Pancreas (tissue), 10 donors: ENCODE data around the gene CCDC88C. TPM values are rescaled to one million over a fixed set of nuclear protein-coding genes. Genes with fewer than 3 reads are reported as not detected.
"Not testable (repeated sequence)": the region's sequence is repeated elsewhere in the genome, so short reads cannot be mapped to it uniquely, and the experiment has no call there.

Experiments
- ATAC-seq, 4 donors: fragments of 200-7000 bp; cut with Tn5 transposase; one replicate each; pipeline versions ENCODE4 v1.8.0 to v1.9.1; 2020; ENCODE audit warnings: mild to moderate bottlenecking in 4 of 4, moderate library complexity in 4 of 4
- DNase-seq, 6 donors: peaks; one replicate each; pipeline ENCODE4 v3.0.0-alpha.2; 2020
- FAIRE-seq: peaks from 2 replicates; lab custom pipeline; 2012; peaks lifted over from hg19 to GRCh38; lab: Jason Lieb, UNC
- H3K27ac ChIP-seq, 4 donors: fragments of 200-600 bp; sonication (generic); 1 replicate in 3 of 4; 2 replicates in 1 of 4; pipeline versions ENCODE4 v1.5.0 to v1.8.0; 2020
- H3K27me3 ChIP-seq, 4 donors: fragments of 200-600 bp; one replicate each; pipeline ENCODE4 v1.8.0; 2021
- H3K36me3 ChIP-seq, 3 donors: fragments of 200-600 bp; sonication (generic) in 1 of 3; one replicate each; pipeline versions ENCODE4 v1.5.0 to v1.8.0; 2020 to 2021
- H3K4me1 ChIP-seq, 3 donors: fragments of 200-600 bp; one replicate each; pipeline ENCODE4 v1.8.0; 2021
- H3K4me3 ChIP-seq, 4 donors: fragments of 200-600 bp; sonication (generic) in 2 of 4; one replicate each; pipeline versions ENCODE4 v1.5.0 to v1.8.0; 2020 to 2021
- H3K9me3 ChIP-seq, 4 donors: fragments of 200-600 bp; one replicate each; pipeline ENCODE4 v1.8.0; 2021
- CTCF ChIP-seq, 4 donors: fragments of 200-600 bp; sonication (generic) in 3 of 4; IDR thresholded peaks; one replicate each; pipeline versions ENCODE4 v1.5.0 to v1.8.0; 2021; ENCODE audit warnings: antibody characterized with exemption in 4 of 4
- WGBS, 2 donors: extraction: QIAGEN DNeasy Blood & Tissue Kit; methylation state at CpG; one replicate each; pipeline ENCODE4 v1.1.7; 2013; 5-methylcytosine and 5-hydroxymethylcytosine counted together
- intact Hi-C, 3 donors: fragments of 100-400 bp; cut with DNase I; formaldehyde crosslinking; loops; one replicate each; pipeline versions ENCODE4 v1.11.1 to v1.14.2; 2022
- polyA plus RNA-seq, 2 donors: library from polyadenylated mRNA; stranded (reverse); fragments of 200-250 nt; gene quantifications; one replicate each; pipeline ENCODE4 v1.2.3, GENCODE V29; 2013
- total RNA-seq, 6 donors: library from RNA; stranded (reverse); fragmentation: NEBNext Ultra II Directional in 4 of 6; extraction: Animal tissue kit (Norgen Biotek cat#: 25700) in 4 of 6; gene quantifications; one replicate each; pipeline versions ENCODE4 v1.2.1 to v1.2.4, GENCODE V29; 2021 to 2023
- donor health status: healthy with polysubstance abuse.
- donor health status: DM: no; HTN: no; CAD: no; lungs with moderate emphysema.
- donor health status: DM: no; HTN: no; CAD: no.
- donor health status: control.
- donor health status: control.
- donor health status: Bipolar disorder and iron deficiency.
- donor health status: DM: yes; HTN: yes; CAD: no.
- donor health status: DM: no; HTN: no; CAD: no.
- donor health status: DM: no; HTN: no; CAD: no.
- donor health status: DM: yes; HTN: yes; CAD: no.

CCDC88C gene
- total and polyA plus RNA-seq, 8 donors = 10.3 to 20.2 (median 14.6) TPM

- WGBS, 2 donors = 60 to 66% methylated on average over 24 of the region's 24 CpGs
- peaks cover 0 to 16% (median 0%) of the 10 kb centered on the region in 3 donors for H3K36me3 ChIP-seq
- H3K27ac ChIP-seq = no peak overlapping the region
- no peak overlapping the region for H3K4me3 ChIP-seq
- H3K27me3 ChIP-seq = no peaks in the 10 kb centered on the region
- intact Hi-C loops = no loop called here
- DNase-seq (peak in 1 of 6 donors; percentile 39), FAIRE-seq (no peak), ATAC-seq (no peak)
- TF ChIP-seq CTCF (IDR thresholded peaks at IDR 0.05) = no peak
- no peaks in the 10 kb centered on the region for H3K9me3 ChIP-seq
- H3K4me1 ChIP-seq = no peaks in the 10 kb centered on the region
Observed at GRCh38 chr14:91269076-91269991, 148.3 kb downstream of the CCDC88C start.

DNA sequence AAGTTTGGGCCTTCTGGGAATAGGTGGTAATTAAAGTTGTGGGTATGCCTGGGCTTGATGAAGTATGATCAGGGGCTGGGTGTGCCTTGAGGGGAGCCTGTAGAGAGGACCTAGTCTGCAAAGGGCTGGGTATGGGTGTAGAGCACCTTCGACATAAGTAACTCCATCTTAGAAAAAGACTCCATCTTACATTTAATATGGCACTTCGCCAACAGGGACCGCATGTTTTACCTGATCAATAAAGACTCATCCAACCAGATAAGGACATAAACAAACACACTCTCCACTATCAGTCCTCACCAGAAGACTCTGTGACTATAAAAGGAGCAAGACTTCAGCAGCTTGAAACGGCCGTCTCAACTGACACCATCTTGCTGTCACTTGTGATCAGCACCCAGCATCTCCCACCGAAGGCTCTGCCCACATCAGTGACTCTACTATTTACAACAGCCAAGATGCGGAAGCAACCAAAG is 149.6 kb downstream of the CCDC88C start:
- 83 to 88% methylated on average over 7 of the region's 7 CpGs for WGBS, 2 donors
- DNase-seq (peak in 1 of 6 donors; percentile 6), ATAC-seq (no peak), FAIRE-seq (no peak)
- H3K36me3 ChIP-seq = peaks cover 0 to 12% (median 0%) of the 10 kb centered on the region in 3 donors
- no peaks in the 10 kb centered on the region for H3K9me3 ChIP-seq
- no peaks in the 10 kb centered on the region for H3K27me3 ChIP-seq
- no peak overlapping the region for H3K4me3 ChIP-seq
- TF ChIP-seq CTCF (IDR thresholded peaks at IDR 0.05) = no peak
- intact Hi-C loops = no loop called here
- H3K27ac ChIP-seq = no peak overlapping the region
- H3K4me1 ChIP-seq = no peaks in the 10 kb centered on the region

- H3K27me3 ChIP-seq, H3K27ac ChIP-seq, H3K4me1 ChIP-seq, H3K9me3 ChIP-seq, ATAC-seq, H3K4me3 ChIP-seq, H3K36me3 ChIP-seq, intact Hi-C loops, FAIRE-seq: not testable (repeated sequence)
- peak in 1 of 6 donors; percentile 14 for DNase-seq
- 91 to 94% methylated on average over 15 of the region's 15 CpGs for WGBS, 2 donors
Observed at GRCh38 chr14:91266276-91266675, 151.3 kb downstream of the CCDC88C start.

GRCh38 chr14:91265404-91265803 is 152.2 kb downstream of the CCDC88C start:
- no peaks in the 10 kb centered on the region for H3K4me1 ChIP-seq
- H3K27me3 ChIP-seq = no peaks in the 10 kb centered on the region
- 76% methylated on average over 7 of the region's 7 CpGs for WGBS, 2 donors
- intact Hi-C loops = no loop called here
- ATAC-seq = no peak
- H3K4me3 ChIP-seq = no peak overlapping the region
- no peaks in the 10 kb centered on the region for H3K9me3 ChIP-seq
- DNase-seq = no peak
- H3K36me3 ChIP-seq = no peaks in the 10 kb centered on the region
- no peak overlapping the region for H3K27ac ChIP-seq
- TF ChIP-seq CTCF (IDR thresholded peaks at IDR 0.05) = no peak
- no peak for FAIRE-seq

- Histone ChIP-seq H3K4me1 (no peaks in the 10 kb centered on the region), H3K36me3 (no peaks in the 10 kb centered on the region), H3K27ac (no peak overlapping the region), H3K27me3 (no peaks in the 10 kb centered on the region), H3K9me3 (no peaks in the 10 kb centered on the region), H3K4me3 (peak overlapping the region; percentile 10 to 41 (median 28))
- FAIRE-seq (no peak), DNase-seq (peak in 5 of 6 donors; percentile 23 to 80 (median 52)), ATAC-seq (peak; percentile 75 to 87 (median 81))
- intact Hi-C loops = no loop called here
- no peak for TF ChIP-seq CTCF (IDR thresholded peaks at IDR 0.05)
- WGBS, 2 donors = 11 to 19% methylated on average over 44 to 69 of the region's 69 CpGs
Observed at GRCh38 chr14:91264151-91265150, 153.2 kb downstream of the CCDC88C start.
